SK-N-SH (cell line): ENCODE results near the gene RAP2A. TPM values are rescaled to one million over a fixed set of nuclear protein-coding genes. Genes with fewer than 3 reads are reported as not detected.

Experiments used
- CTCF ChIA-PET: fragments of 300-600, 350-600 bp; formaldehyde crosslinking; extraction: SDS; loops from one replicate; lab custom pipeline; 2021; lab: Yijun Ruan, JAX
- POLR2A ChIA-PET: fragments of 350-600 bp; sonication (Branson Sonifier 250); formaldehyde crosslinking; extraction: SDS; loops from one replicate; lab custom pipeline; 2020; ENCODE audit warnings: antibody characterized with exemption, inconsistent platforms; lab: Yijun Ruan, JAX
- DNase-seq: peaks from one replicate; pipeline ENCODE4 v3.0.0; 2012
- H2AFZ ChIP-seq: fragments of 200-600 bp; sonication (generic); 2 replicates; pipeline ENCODE4 v1.8.1; 2016; ENCODE audit warnings: antibody characterized with exemption, mild to moderate bottlenecking, low read depth
- H3F3A ChIP-seq: fragments of 200-600 bp; sonication (generic); replicated peaks from 2 replicates; pipeline ENCODE3; 2016; ENCODE audit warnings: antibody characterized with exemption, mild to moderate bottlenecking; ENCODE audit not compliant: insufficient read depth
- H3K27ac ChIP-seq, 2 experiments: fragments of 200-500 bp in 1 of 2; fragments of 200-600 bp in 1 of 2; sonication (Bioruptor generic) in 1 of 2; sonication (generic), shearing (Covaris generic) in 1 of 2; 2 replicates each; pipeline versions ENCODE4 v1.5.1 to v1.6.1; 2014 to 2016; ENCODE audit warnings: low read depth in 2 of 2, inconsistent platforms in 1 of 2, low read length in 1 of 2, mild to moderate bottlenecking in 1 of 2, mixed read lengths in 1 of 2
- H3K27me3 ChIP-seq: fragments of 200-600 bp; sonication (generic), shearing (Covaris generic); 2 replicates; pipeline ENCODE4 v1.6.1; 2016; ENCODE audit warnings: mixed run types; ENCODE audit not compliant: insufficient read depth
- H3K36me3 ChIP-seq, 2 experiments: fragments of 200-500 bp in 1 of 2; fragments of 200-600 bp in 1 of 2; sonication (Bioruptor generic) in 1 of 2; sonication (generic) in 1 of 2; replicated peaks in 1 of 2; 2 replicates each; pipeline versions ENCODE3 to v1.5.1; 2014 to 2016; ENCODE audit warnings: low read length in 1 of 2, mild to moderate bottlenecking in 1 of 2; ENCODE audit not compliant: insufficient read depth in 2 of 2, control insufficient read depth in 1 of 2
- H3K4me1 ChIP-seq, 2 experiments: fragments of 200-500 bp in 1 of 2; fragments of 200-600 bp in 1 of 2; sonication (Bioruptor generic) in 1 of 2; sonication (generic), shearing (Covaris generic) in 1 of 2; 2 replicates each; pipeline versions ENCODE4 v1.5.1 to v1.6.1; 2014 to 2016; ENCODE audit warnings: low read depth in 1 of 2, low read length in 1 of 2, mixed run types in 1 of 2; ENCODE audit not compliant: insufficient read depth in 2 of 2, control insufficient read depth in 1 of 2
- H3K4me2 ChIP-seq: fragments of 200-600 bp; sonication (generic), shearing (Covaris generic); 2 replicates; pipeline ENCODE4 v1.6.1; 2017; ENCODE audit warnings: mixed run types
- H3K4me3 ChIP-seq, 2 experiments: fragments of 200-500 bp in 1 of 2; fragments of 200-600 bp in 1 of 2; sonication (Bioruptor generic) in 1 of 2; sonication (generic), shearing (Covaris generic) in 1 of 2; 2 replicates each; pipeline versions ENCODE4 v1.5.1 to v1.8.1; 2014 to 2016; ENCODE audit warnings: low read depth in 2 of 2, inconsistent platforms in 1 of 2, low read length in 1 of 2, mild to moderate bottlenecking in 1 of 2, mixed read lengths in 1 of 2, moderate library complexity in 1 of 2
- H3K79me2 ChIP-seq: fragments of 200-600 bp; sonication (generic); 2 replicates; pipeline ENCODE4 v1.8.1; 2017; ENCODE audit warnings: mild to moderate bottlenecking; ENCODE audit not compliant: insufficient read depth
- H3K9ac ChIP-seq: fragments of 200-600 bp; sonication (generic); 2 replicates; pipeline ENCODE4 v1.6.1; 2017; ENCODE audit warnings: mixed run types
- H3K9me2 ChIP-seq: fragments of 200-600 bp; sonication (generic); 2 replicates; pipeline ENCODE4 v1.6.1; 2017; ENCODE audit warnings: mixed run types
- H3K9me3 ChIP-seq: fragments of 200-600 bp; sonication (generic); 2 replicates; pipeline ENCODE4 v1.6.1; 2017; ENCODE audit warnings: mixed run types, mild to moderate bottlenecking, moderate library complexity
- H4K20me1 ChIP-seq: fragments of 200-600 bp; sonication (generic); 2 replicates; pipeline ENCODE4 v1.6.1; 2017; ENCODE audit warnings: mild to moderate bottlenecking, mixed run types; ENCODE audit not compliant: insufficient read depth
- ELF1 ChIP-seq: IDR thresholded peaks from 2 replicates; pipeline ENCODE4 v1.4.0; 2012
- EP300 ChIP-seq, 2 experiments: IDR thresholded peaks; 2 replicates each; pipeline versions ENCODE4 v1.4.0 to v1.6.1; 2012; ENCODE audit warnings: borderline replicate concordance in 1 of 2, low read depth in 1 of 2, low read length in 1 of 2
- EZH2phosphoT487 ChIP-seq: fragments of 200-600 bp; sonication (generic); IDR thresholded peaks from 2 replicates; pipeline ENCODE4 v1.6.1; 2017; ENCODE audit warnings: low read depth, mixed run types, mild to moderate bottlenecking, antibody characterized with exemption, moderate library complexity, borderline replicate concordance
- GABPA ChIP-seq: IDR thresholded peaks from 2 replicates; pipeline ENCODE4 v1.4.0; 2012; ENCODE audit warnings: low read depth, mild to moderate bottlenecking
- IRF3 ChIP-seq: fragments of 150-350 bp; IDR thresholded peaks from 2 replicates; pipeline ENCODE4 v1.6.1; 2016; ENCODE audit warnings: mild to moderate bottlenecking, low read depth, low read length
- JUND ChIP-seq: IDR thresholded peaks from 2 replicates; pipeline ENCODE4 v1.4.0; 2012
- MXI1 ChIP-seq: IDR thresholded peaks from 2 replicates; pipeline ENCODE4 v1.6.1; 2012; ENCODE audit warnings: mild to moderate bottlenecking, low read depth, low read length, improper control_type of control experiment
- RAD21 ChIP-seq: IDR thresholded peaks from 2 replicates; pipeline ENCODE4 v1.6.1; 2012; ENCODE audit warnings: mild to moderate bottlenecking, low read length
- RFX5 ChIP-seq: IDR thresholded peaks from 2 replicates; pipeline ENCODE4 v1.6.1; 2012; ENCODE audit warnings: mild to moderate bottlenecking, improper control_type of control experiment, low read length
- RXRA ChIP-seq: IDR thresholded peaks from 2 replicates; pipeline ENCODE4 v1.4.0; 2012; ENCODE audit warnings: low read depth, mild to moderate bottlenecking, borderline replicate concordance
- TAF1 ChIP-seq: IDR thresholded peaks from 2 replicates; pipeline ENCODE4 v1.6.1; 2012; ENCODE audit warnings: low read depth, mild to moderate bottlenecking, low read length, moderate library complexity, borderline replicate concordance
- TEAD4 ChIP-seq: IDR thresholded peaks from 2 replicates; pipeline ENCODE4 v1.4.0; 2012; ENCODE audit warnings: mild to moderate bottlenecking, borderline replicate concordance; ENCODE audit not compliant: insufficient read depth
- ZBTB33 ChIP-seq: IDR thresholded peaks from 2 replicates; pipeline ENCODE4 v1.4.0; 2012; ENCODE audit warnings: low read depth, borderline replicate concordance
- WGBS: methylation state at CpG from one replicate; pipeline ENCODE4 v1.1.6; 2017; ENCODE audit warnings: low lambda C conversion rate; 5-methylcytosine and 5-hydroxymethylcytosine counted together
- polyA plus RNA-seq, 3 experiments: library from polyadenylated mRNA; depleted of rRNA; stranded (reverse); fragments of >200 nt; gene quantifications; 2 replicates each; pipeline ENCODE4 v1.2.3, GENCODE V29; 2012
- TF ChIP-seq, protein P1 (sequence below): IDR thresholded peaks from 2 replicates; pipeline ENCODE4 v1.6.1; 2012; ENCODE audit warnings: mild to moderate bottlenecking, low read depth, low read length, moderate library complexity
- TF ChIP-seq, protein P2 (sequence below): fragments of 150-350 bp; IDR thresholded peaks from 2 replicates; pipeline ENCODE4 v1.6.1; 2017; ENCODE audit warnings: antibody characterized with exemption, low read length, low read depth, borderline replicate concordance

RAP2A gene
- polyA plus RNA-seq, 1 of the 3 experiments (the other 2 are of a cell fraction): 6.5 TPM

GRCh38 chr13:97497400-97497799 lies 63.4 kb downstream of the RAP2A start:
- Histone ChIP-seq H3K9ac (no peak overlapping the region), H3K4me1 (no peaks in the 10 kb centered on the region), H3K4me2 (no peak overlapping the region), H2AFZ (no peak overlapping the region), H3K9me3 (no peaks in the 10 kb centered on the region), H3K36me3 (no peaks in the 10 kb centered on the region), H3K27me3 (no peaks in the 10 kb centered on the region), H3K27ac (no peak overlapping the region), H3K9me2 (no peaks in the 10 kb centered on the region)
- CTCF ChIA-PET: no interaction called here
- no peak for DNase-seq
- TF ChIP-seq, protein P1, sequence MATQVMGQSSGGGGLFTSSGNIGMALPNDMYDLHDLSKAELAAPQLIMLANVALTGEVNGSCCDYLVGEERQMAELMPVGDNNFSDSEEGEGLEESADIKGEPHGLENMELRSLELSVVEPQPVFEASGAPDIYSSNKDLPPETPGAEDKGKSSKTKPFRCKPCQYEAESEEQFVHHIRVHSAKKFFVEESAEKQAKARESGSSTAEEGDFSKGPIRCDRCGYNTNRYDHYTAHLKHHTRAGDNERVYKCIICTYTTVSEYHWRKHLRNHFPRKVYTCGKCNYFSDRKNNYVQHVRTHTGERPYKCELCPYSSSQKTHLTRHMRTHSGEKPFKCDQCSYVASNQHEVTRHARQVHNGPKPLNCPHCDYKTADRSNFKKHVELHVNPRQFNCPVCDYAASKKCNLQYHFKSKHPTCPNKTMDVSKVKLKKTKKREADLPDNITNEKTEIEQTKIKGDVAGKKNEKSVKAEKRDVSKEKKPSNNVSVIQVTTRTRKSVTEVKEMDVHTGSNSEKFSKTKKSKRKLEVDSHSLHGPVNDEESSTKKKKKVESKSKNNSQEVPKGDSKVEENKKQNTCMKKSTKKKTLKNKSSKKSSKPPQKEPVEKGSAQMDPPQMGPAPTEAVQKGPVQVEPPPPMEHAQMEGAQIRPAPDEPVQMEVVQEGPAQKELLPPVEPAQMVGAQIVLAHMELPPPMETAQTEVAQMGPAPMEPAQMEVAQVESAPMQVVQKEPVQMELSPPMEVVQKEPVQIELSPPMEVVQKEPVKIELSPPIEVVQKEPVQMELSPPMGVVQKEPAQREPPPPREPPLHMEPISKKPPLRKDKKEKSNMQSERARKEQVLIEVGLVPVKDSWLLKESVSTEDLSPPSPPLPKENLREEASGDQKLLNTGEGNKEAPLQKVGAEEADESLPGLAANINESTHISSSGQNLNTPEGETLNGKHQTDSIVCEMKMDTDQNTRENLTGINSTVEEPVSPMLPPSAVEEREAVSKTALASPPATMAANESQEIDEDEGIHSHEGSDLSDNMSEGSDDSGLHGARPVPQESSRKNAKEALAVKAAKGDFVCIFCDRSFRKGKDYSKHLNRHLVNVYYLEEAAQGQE: no peak
- TF ChIP-seq ZBTB33 (no peak), RFX5 (no peak)
- TF ChIP-seq, all 33 proteins: peak for 0
- no peaks in the 10 kb centered on the region for H4K20me1 ChIP-seq
- H3K4me3 ChIP-seq: no peak overlapping the region
- WGBS: 77% methylated on average over 3 of the region's 3 CpGs
- POLR2A ChIA-PET: no interaction called here
- no peaks in the 10 kb centered on the region for H3K79me2 ChIP-seq
- no peaks in the 10 kb centered on the region for H3F3A ChIP-seq

GRCh38 chr13:97498419-97498818 lies 64.5 kb downstream of the RAP2A start:
- no peaks in the 10 kb centered on the region for H3K9me2 ChIP-seq
- H3F3A ChIP-seq: no peaks in the 10 kb centered on the region
- H3K9me3 ChIP-seq: no peaks in the 10 kb centered on the region
- no peaks in the 10 kb centered on the region for H3K79me2 ChIP-seq
- H3K4me3 ChIP-seq: no peak overlapping the region
- H3K27me3 ChIP-seq: no peaks in the 10 kb centered on the region
- no peaks in the 10 kb centered on the region for H3K4me1 ChIP-seq
- H3K36me3 ChIP-seq: no peaks in the 10 kb centered on the region
- TF ChIP-seq ELF1: no peak
- no peaks in the 10 kb centered on the region for H4K20me1 ChIP-seq
- DNase-seq: no peak
- H3K27ac ChIP-seq: no peak overlapping the region
- no peak overlapping the region for H2AFZ ChIP-seq
- ChIA-PET CTCF (no interaction called here), POLR2A (no interaction called here)
- 13% methylated on average over 1 of the region's 1 CpG for WGBS
- H3K9ac ChIP-seq: no peak overlapping the region
- no peak overlapping the region for H3K4me2 ChIP-seq

DNA sequence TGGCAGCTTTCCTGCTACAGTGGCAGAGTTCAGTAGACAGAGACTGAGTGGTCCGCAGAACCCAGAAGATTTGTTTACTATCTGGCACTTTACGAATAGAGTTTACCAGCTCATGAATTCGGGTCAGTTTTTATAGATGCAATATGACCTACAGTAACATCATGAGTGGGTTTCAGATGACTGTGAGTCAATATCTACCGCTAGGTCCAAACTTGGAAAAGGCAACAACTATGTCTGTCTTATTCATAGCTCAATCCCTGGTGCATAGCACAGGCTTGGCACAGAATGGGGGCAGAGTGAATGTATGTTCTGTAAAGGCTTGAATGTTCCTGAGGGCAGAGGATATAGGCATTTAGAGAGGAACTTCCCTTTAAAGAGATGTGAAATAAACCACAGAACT lies 65.2 kb downstream of the RAP2A start:
- DNase-seq: no peak
- POLR2A ChIA-PET: no interaction called here
- Histone ChIP-seq H4K20me1 (no peaks in the 10 kb centered on the region), H3K27me3 (no peaks in the 10 kb centered on the region), H3K9ac (no peak overlapping the region), H3K79me2 (no peaks in the 10 kb centered on the region), H3K27ac (no peak overlapping the region), H2AFZ (no peak overlapping the region), H3F3A (no peaks in the 10 kb centered on the region), H3K9me2 (no peaks in the 10 kb centered on the region), H3K4me2 (no peak overlapping the region), H3K4me1 (no peaks in the 10 kb centered on the region), H3K9me3 (no peaks in the 10 kb centered on the region), H3K36me3 (no peaks in the 10 kb centered on the region), H3K4me3 (no peak overlapping the region)
- CTCF ChIA-PET: interaction anchor here (1.6 kb wide), 1 partner anchor 22 kb away, joined by 3 read pairs; no protein-coding TSS in a partner anchor
- WGBS: 62% methylated on average over 4 of the region's 4 CpGs
- no peak for TF ChIP-seq JUND
- TF ChIP-seq TAF1: no peak
- TF ChIP-seq IRF3: no peak
- no peak for TF ChIP-seq RXRA
- TF ChIP-seq EP300 (IDR thresholded peaks at IDR 0.05; ENCODE audit: borderline replicate concordance in 1 of 2, low read depth in 1 of 2, low read length in 1 of 2): no peak
- TF ChIP-seq EZH2phosphoT487: no peak
- TF ChIP-seq, protein P2, sequence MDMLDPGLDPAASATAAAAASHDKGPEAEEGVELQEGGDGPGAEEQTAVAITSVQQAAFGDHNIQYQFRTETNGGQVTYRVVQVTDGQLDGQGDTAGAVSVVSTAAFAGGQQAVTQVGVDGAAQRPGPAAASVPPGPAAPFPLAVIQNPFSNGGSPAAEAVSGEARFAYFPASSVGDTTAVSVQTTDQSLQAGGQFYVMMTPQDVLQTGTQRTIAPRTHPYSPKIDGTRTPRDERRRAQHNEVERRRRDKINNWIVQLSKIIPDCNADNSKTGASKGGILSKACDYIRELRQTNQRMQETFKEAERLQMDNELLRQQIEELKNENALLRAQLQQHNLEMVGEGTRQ: no peak
- TF ChIP-seq MXI1: no peak
- TF ChIP-seq RAD21: no peak
- TF ChIP-seq TEAD4: no peak
- no peak for TF ChIP-seq GABPA
